ENCODE measurements around the gene HDAC2. TPM values are rescaled to one million over a fixed set of nuclear protein-coding genes. Genes with fewer than 3 reads are reported as not detected.
A peak's percentile ranks its signal among the peaks of the same experiment; 100 is the strongest.
"Not testable (repeated sequence)": the region's sequence is repeated elsewhere in the genome, so short reads cannot be mapped to it uniquely, and the experiment has no call there.

The HDAC2 gene
- 74.7 and 120 TPM in 2 replicates for total RNA-seq (2014; rRNA removed; shearing (Covaris generic); ENCODE audit: low replicate concordance)

GRCh38 chr6:113970805-113971676 lies at the start of gene HDAC2:
HDAC2 (minus strand) TSS chr6:113971148; CDS start chr6:113970908, 240 bp downstream.
- Histone ChIP-seq H3K4me1 (ENCODE audit: low read length) (peaks cover 73% of the 10 kb centered on the region), H3K27ac (ENCODE audit: low read length) (peak within 1 kb of the TSS; percentile 91), H3K36me3 (ENCODE audit: insufficient read depth, low read length) (peaks cover 7% of the 10 kb centered on the region; the same call in 1 of the 2 replicates), H2AFZ (ENCODE audit: low read length) (peak within 1 kb of the TSS; percentile 70; the same call in 1 of the 2 replicates), H4K20me1 (ENCODE audit: insufficient read depth, low read depth, low read length) (peaks cover 27% of the 10 kb centered on the region), H3K4me2 (ENCODE audit: low read depth, low read length, poor library complexity, severe bottlenecking) (peak within 1 kb of the TSS; percentile 81), H3K79me2 (ENCODE audit: low read length) (peaks cover 51% of the 10 kb centered on the region), H3K9me2 (replicated peaks; ENCODE audit: insufficient read depth, low read length) (no peaks in the 10 kb centered on the region), H3K9ac (ENCODE audit: low read length) (peak within 1 kb of the TSS; percentile 94), H3K27me3 (ENCODE audit: low read length) (no peaks in the 10 kb centered on the region), H3K9me3 (ENCODE audit: low read length) (no peaks in the 10 kb centered on the region), H3K4me3 (ENCODE audit: low read length) (peak within 1 kb of the TSS; percentile 86)
- DNase-seq, result peak; percentile 96

DNA sequence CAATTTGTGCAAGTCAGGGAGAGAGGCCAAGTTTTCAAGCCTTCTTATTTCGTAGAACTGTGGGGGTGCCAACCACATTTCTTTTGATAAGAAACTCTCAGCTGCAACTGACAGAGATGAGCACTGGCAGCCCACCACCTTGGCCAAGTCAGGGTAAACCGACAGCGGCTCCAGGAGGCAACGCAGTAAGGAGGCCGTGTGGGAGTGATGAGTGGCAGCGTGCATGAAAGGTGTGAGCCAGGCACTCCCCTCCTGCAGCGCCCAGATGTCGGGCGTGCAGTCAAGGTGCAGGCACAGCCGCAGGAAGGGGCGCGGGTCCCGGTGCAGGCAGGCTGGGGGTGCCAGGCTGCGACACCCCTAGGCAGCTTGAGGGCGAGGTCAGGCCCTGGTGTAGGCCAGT lies 49.2 kb upstream of the HDAC2 start:
- no peaks in the 10 kb centered on the region for H3K4me1 ChIP-seq (ENCODE audit: low read length)
- H3K79me2 ChIP-seq (ENCODE audit: low read length), result no peaks in the 10 kb centered on the region
- no peaks in the 10 kb centered on the region for H3K36me3 ChIP-seq (ENCODE audit: insufficient read depth, low read length)
- DNase-seq, result no peak
- H3K27me3 ChIP-seq (ENCODE audit: low read length), result no peaks in the 10 kb centered on the region
- H3K9ac ChIP-seq (ENCODE audit: low read length), result no peak overlapping the region
- H3K27ac ChIP-seq (ENCODE audit: low read length), result no peak overlapping the region
- no peak overlapping the region for H3K4me3 ChIP-seq (ENCODE audit: low read length)
- no peak overlapping the region for H3K4me2 ChIP-seq (ENCODE audit: low read depth, low read length, poor library complexity, severe bottlenecking)
- H4K20me1 ChIP-seq (ENCODE audit: insufficient read depth, low read depth, low read length), result no peaks in the 10 kb centered on the region
- no peak overlapping the region for H2AFZ ChIP-seq (ENCODE audit: low read length)
- H3K9me3 ChIP-seq (ENCODE audit: low read length), result no peaks in the 10 kb centered on the region
- no peaks in the 10 kb centered on the region for H3K9me2 ChIP-seq (replicated peaks; ENCODE audit: insufficient read depth, low read length)

GRCh38 chr6:114017146-114017545 lies 46.2 kb upstream of the HDAC2 start:
- H3K27me3 ChIP-seq (ENCODE audit: low read length); H3K4me1 ChIP-seq (ENCODE audit: low read length); H3K9me2 ChIP-seq (replicated peaks; ENCODE audit: insufficient read depth, low read length); DNase-seq; H3K4me2 ChIP-seq (ENCODE audit: low read depth, low read length, poor library complexity, severe bottlenecking); H3K4me3 ChIP-seq (ENCODE audit: low read length); H2AFZ ChIP-seq (ENCODE audit: low read length); H4K20me1 ChIP-seq (ENCODE audit: insufficient read depth, low read depth, low read length); H3K36me3 ChIP-seq (ENCODE audit: insufficient read depth, low read length); H3K9ac ChIP-seq (ENCODE audit: low read length); H3K79me2 ChIP-seq (ENCODE audit: low read length); H3K27ac ChIP-seq (ENCODE audit: low read length); H3K9me3 ChIP-seq (ENCODE audit: low read length): not testable (repeated sequence)

DNA sequence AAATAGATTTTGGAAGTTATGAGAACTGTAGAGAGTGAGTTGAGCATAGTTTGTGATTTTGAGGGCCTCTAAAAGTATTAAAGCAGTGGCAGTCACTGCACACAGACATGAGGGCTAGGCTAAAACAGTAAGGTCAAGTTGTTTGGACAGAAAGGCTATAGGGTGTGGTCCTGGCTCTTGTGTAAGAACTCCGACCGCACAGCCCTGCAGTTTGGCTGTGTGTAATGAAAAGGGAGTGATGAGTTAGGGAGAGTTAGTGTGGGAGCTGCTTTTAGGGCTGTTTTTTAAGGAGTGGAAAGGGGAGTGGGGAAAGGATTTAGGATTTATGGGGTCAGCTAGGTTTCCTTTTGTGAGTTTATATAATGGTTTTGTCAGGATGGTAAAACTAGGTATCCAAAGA lies 43.2 kb upstream of the HDAC2 start:
- H3K4me1 ChIP-seq (ENCODE audit: low read length); H3K27ac ChIP-seq (ENCODE audit: low read length); H3K4me3 ChIP-seq (ENCODE audit: low read length); H2AFZ ChIP-seq (ENCODE audit: low read length); H3K9me3 ChIP-seq (ENCODE audit: low read length); H3K4me2 ChIP-seq (ENCODE audit: low read depth, low read length, poor library complexity, severe bottlenecking); H4K20me1 ChIP-seq (ENCODE audit: insufficient read depth, low read depth, low read length); H3K27me3 ChIP-seq (ENCODE audit: low read length); H3K9ac ChIP-seq (ENCODE audit: low read length); H3K79me2 ChIP-seq (ENCODE audit: low read length); H3K36me3 ChIP-seq (ENCODE audit: insufficient read depth, low read length); DNase-seq; H3K9me2 ChIP-seq (replicated peaks; ENCODE audit: insufficient read depth, low read length): not testable (repeated sequence)

DNA sequence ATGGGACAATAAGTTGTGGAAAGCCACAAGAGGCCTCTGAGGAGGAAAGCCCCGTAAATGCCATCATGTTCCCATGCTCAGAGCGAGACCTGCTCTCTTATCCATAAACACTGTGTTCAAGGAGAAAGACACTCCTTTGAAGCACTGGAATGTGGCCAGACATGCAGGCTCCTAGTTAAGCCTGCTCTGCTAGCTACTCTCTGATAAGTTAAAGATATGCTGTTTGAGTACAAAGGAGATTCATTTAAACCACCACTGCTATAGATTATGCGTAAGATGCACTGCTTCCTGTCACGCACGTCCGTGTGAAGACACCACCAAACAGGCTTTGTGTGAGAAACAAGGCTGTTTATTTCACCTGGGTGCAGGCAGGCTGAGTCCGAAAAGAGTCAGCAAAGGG lies 40.5 kb upstream of the HDAC2 start:
- not testable (repeated sequence) for H3K4me3 ChIP-seq (ENCODE audit: low read length); H2AFZ ChIP-seq (ENCODE audit: low read length); H3K4me1 ChIP-seq (ENCODE audit: low read length); H4K20me1 ChIP-seq (ENCODE audit: insufficient read depth, low read depth, low read length); H3K9me2 ChIP-seq (replicated peaks; ENCODE audit: insufficient read depth, low read length); H3K27ac ChIP-seq (ENCODE audit: low read length); H3K79me2 ChIP-seq (ENCODE audit: low read length); H3K36me3 ChIP-seq (ENCODE audit: insufficient read depth, low read length); H3K9me3 ChIP-seq (ENCODE audit: low read length); H3K27me3 ChIP-seq (ENCODE audit: low read length); H3K4me2 ChIP-seq (ENCODE audit: low read depth, low read length, poor library complexity, severe bottlenecking); DNase-seq; H3K9ac ChIP-seq (ENCODE audit: low read length)

- Histone ChIP-seq H3K9ac (ENCODE audit: low read length) (no peak overlapping the region), H3K36me3 (ENCODE audit: insufficient read depth, low read length) (no peaks in the 10 kb centered on the region), H3K27me3 (ENCODE audit: low read length) (no peaks in the 10 kb centered on the region), H4K20me1 (ENCODE audit: insufficient read depth, low read depth, low read length) (no peaks in the 10 kb centered on the region), H3K4me3 (ENCODE audit: low read length) (no peak overlapping the region), H3K4me1 (ENCODE audit: low read length) (no peaks in the 10 kb centered on the region), H2AFZ (ENCODE audit: low read length) (no peak overlapping the region), H3K79me2 (ENCODE audit: low read length) (no peaks in the 10 kb centered on the region), H3K9me3 (ENCODE audit: low read length) (no peaks in the 10 kb centered on the region), H3K9me2 (replicated peaks; ENCODE audit: insufficient read depth, low read length) (no peaks in the 10 kb centered on the region), H3K4me2 (ENCODE audit: low read depth, low read length, poor library complexity, severe bottlenecking) (no peak overlapping the region), H3K27ac (ENCODE audit: low read length) (no peak overlapping the region)
- no peak for DNase-seq
These were observed 39.6 kb upstream of the HDAC2 start for GRCh38 chr6:114010540-114010939.

GRCh38 chr6:114009192-114009591 lies 38.2 kb upstream of the HDAC2 start:
- H3K9me3 ChIP-seq (ENCODE audit: low read length), result no peaks in the 10 kb centered on the region
- H3K79me2 ChIP-seq (ENCODE audit: low read length), result no peaks in the 10 kb centered on the region
- no peak overlapping the region for H3K4me3 ChIP-seq (ENCODE audit: low read length)
- H3K27ac ChIP-seq (ENCODE audit: low read length), result no peak overlapping the region
- DNase-seq, result no peak
- H3K9me2 ChIP-seq (replicated peaks; ENCODE audit: insufficient read depth, low read length), result no peaks in the 10 kb centered on the region
- no peaks in the 10 kb centered on the region for H3K36me3 ChIP-seq (ENCODE audit: insufficient read depth, low read length)
- no peak overlapping the region for H2AFZ ChIP-seq (ENCODE audit: low read length)
- no peaks in the 10 kb centered on the region for H4K20me1 ChIP-seq (ENCODE audit: insufficient read depth, low read depth, low read length)
- no peaks in the 10 kb centered on the region for H3K27me3 ChIP-seq (ENCODE audit: low read length)
- H3K9ac ChIP-seq (ENCODE audit: low read length), result no peak overlapping the region
- H3K4me1 ChIP-seq (ENCODE audit: low read length), result no peaks in the 10 kb centered on the region
- no peak overlapping the region for H3K4me2 ChIP-seq (ENCODE audit: low read depth, low read length, poor library complexity, severe bottlenecking)

- DNase-seq, result no peak
- H3K27ac ChIP-seq (ENCODE audit: low read length), result no peak overlapping the region
- no peak overlapping the region for H3K9ac ChIP-seq (ENCODE audit: low read length)
These were observed 37.4 kb upstream of the HDAC2 start for GRCh38 chr6:114008331-114008730.

More at GRCh38 chr6:114008331-114008730, 37.4 kb upstream of the HDAC2 start:
- H3K9me3 ChIP-seq (ENCODE audit: low read length), result no peaks in the 10 kb centered on the region
- H3K36me3 ChIP-seq (ENCODE audit: insufficient read depth, low read length), result no peaks in the 10 kb centered on the region
- H3K27me3 ChIP-seq (ENCODE audit: low read length), result no peaks in the 10 kb centered on the region
- peak overlapping the region; percentile 26 for H3K4me2 ChIP-seq (ENCODE audit: low read depth, low read length, poor library complexity, severe bottlenecking)
- no peaks in the 10 kb centered on the region for H3K4me1 ChIP-seq (ENCODE audit: low read length)
- H3K9me2 ChIP-seq (replicated peaks; ENCODE audit: insufficient read depth, low read length), result no peaks in the 10 kb centered on the region
- H2AFZ ChIP-seq (ENCODE audit: low read length), result no peak overlapping the region
- H4K20me1 ChIP-seq (ENCODE audit: insufficient read depth, low read depth, low read length), result no peaks in the 10 kb centered on the region
- H3K79me2 ChIP-seq (ENCODE audit: low read length), result no peaks in the 10 kb centered on the region
- no peak overlapping the region for H3K4me3 ChIP-seq (ENCODE audit: low read length)
